ENCODE data around the gene INSC.

- TF ChIP-seq SIN3A (conservative IDR thresholded peaks at IDR 0.05 in 1 of 2, IDR thresholded peaks at IDR 0.05 in 1 of 2; ENCODE audit: low read depth in 1 of 2, low read length in 2 of 2) (no peak), CTCF (IDR thresholded peaks at IDR 0.05; ENCODE audit: control extremely low read depth in 1 of 3, insufficient read depth in 1 of 3, low read depth in 1 of 3, low read length in 3 of 3) (no peak), POLR2A (IDR thresholded peaks at IDR 0.05; ENCODE audit: control extremely low read depth in 1 of 2, low read depth in 2 of 2, low read length in 2 of 2) (no peak), RNF2 (IDR thresholded peaks at IDR 0.05; ENCODE audit: borderline replicate concordance, low read depth, low read length, missing control alignments, poor library complexity, severe bottlenecking) (no peak), POLR2AphosphoS5 (IDR thresholded peaks at IDR 0.05; ENCODE audit: low read depth, low read length) (no peak), EZH2 (IDR thresholded peaks at IDR 0.05; ENCODE audit: low read depth, low read length, severe bottlenecking) (no peak), EP300 (IDR thresholded peaks at IDR 0.05; ENCODE audit: borderline replicate concordance in 1 of 2, low read depth in 2 of 2, low read length in 2 of 2) (no peak), RAD21 (IDR thresholded peaks at IDR 0.05 in 1 of 2, conservative IDR thresholded peaks at IDR 0.05 in 1 of 2; ENCODE audit: low read depth in 2 of 2, low read length in 2 of 2) (no peak), TCF12 (IDR thresholded peaks at IDR 0.05; ENCODE audit: low read depth, low read length) (no peak)
Observed at GRCh38 chr11:15196704-15197103, 82.0 kb downstream of the INSC start.
